CD4-positive, alpha-beta T cell (primary cell): ENCODE results near the gene TMEM201. TPM values are rescaled to one million over a fixed set of nuclear protein-coding genes. Genes with fewer than 3 reads are reported as not detected.

Source experiments
- ATAC-seq: fragments of 200-7000 bp; cut with Tn5 transposase; one replicate; pipeline ENCODE4 v1.10.0; 2022; ENCODE audit warnings: mild to moderate bottlenecking; ENCODE audit not compliant: poor library complexity
- CTCF ChIA-PET: fragments of 350-600 bp; sonication (Branson Sonifier 250); formaldehyde crosslinking; loops from one replicate; lab custom pipeline; 2021; ENCODE audit warnings: antibody characterized with exemption, inconsistent platforms; lab: Charles Lee
- POLR2A ChIA-PET: fragments of 350-600 bp; sonication (Branson Sonifier 250); formaldehyde crosslinking; loops from one replicate; lab custom pipeline; 2021; ENCODE audit warnings: antibody characterized with exemption, inconsistent platforms; lab: Charles Lee
- DNase-seq, 14 experiments: peaks; one replicate each; pipeline ENCODE4 v3.0.0-alpha.2; 2013 to 2020; ENCODE audit warnings: mixed read lengths in 2 of 14
- H3K27ac ChIP-seq, 2 donors: one replicate each; pipeline versions ENCODE4 v1.5.1 to v1.7.0; 2013; ENCODE audit warnings: low read length in 2 of 2, low read depth in 1 of 2, mild to moderate bottlenecking in 1 of 2
- H3K27me3 ChIP-seq, 2 experiments: 1 replicate in 1 of 2; 2 replicates in 1 of 2; pipeline versions ENCODE4 v1.6.1 to v1.7.0; 2013; ENCODE audit warnings: low read length in 2 of 2, control low read depth in 1 of 2, mild to moderate bottlenecking in 1 of 2, moderate library complexity in 1 of 2; ENCODE audit not compliant: insufficient read depth in 2 of 2, control insufficient read depth in 1 of 2
- H3K36me3 ChIP-seq: one replicate; pipeline ENCODE4 v1.6.1; 2013; ENCODE audit warnings: low read length, control low read depth; ENCODE audit not compliant: insufficient read depth
- H3K4me1 ChIP-seq: one replicate; pipeline ENCODE4 v1.6.1; 2013; ENCODE audit warnings: low read length, control low read depth; ENCODE audit not compliant: insufficient read depth
- H3K4me3 ChIP-seq: one replicate; pipeline ENCODE4 v1.5.1; 2013; ENCODE audit warnings: mild to moderate bottlenecking, low read length, moderate library complexity
- H3K9me3 ChIP-seq, 2 experiments: 1 replicate in 1 of 2; 2 replicates in 1 of 2; pipeline versions ENCODE4 v1.6.1 to v1.7.0; 2013; ENCODE audit warnings: low read length in 2 of 2, mild to moderate bottlenecking in 2 of 2, control low read depth in 1 of 2, moderate library complexity in 1 of 2; ENCODE audit not compliant: control insufficient read depth in 1 of 2, insufficient read depth in 1 of 2
- H3K27ac Mint-ChIP-seq: one replicate; pipeline ENCODE4 v1.8.0; 2020; ENCODE audit warnings: mixed read lengths
- H3K27me3 Mint-ChIP-seq: one replicate; pipeline ENCODE4 v1.8.0; 2021; ENCODE audit warnings: mixed read lengths
- H3K36me3 Mint-ChIP-seq: one replicate; pipeline ENCODE4 v1.8.0; 2021; ENCODE audit warnings: low read depth, mixed read lengths
- H3K4me1 Mint-ChIP-seq: one replicate; pipeline ENCODE4 v1.8.0; 2021; ENCODE audit warnings: low read depth, mixed read lengths
- H3K4me3 Mint-ChIP-seq: one replicate; pipeline ENCODE4 v1.8.0; 2020; ENCODE audit warnings: mild to moderate bottlenecking, mixed read lengths
- H3K9me3 Mint-ChIP-seq: one replicate; pipeline ENCODE4 v1.8.0; 2020; ENCODE audit warnings: mixed read lengths
- intact Hi-C, 2 experiments: fragments of 100-400 bp; cut with DNase I in 1 of 2; cut with micrococcal nuclease in 1 of 2; formaldehyde crosslinking; loops; one replicate each; pipeline versions ENCODE4 v1.15.1 to v1.9.0; 2023 to 2025; cut with DNase I, micrococcal nuclease
- total RNA-seq, 174 experiments: library from RNA in 2 of 174; stranded (reverse) in 2 of 174; gene quantifications; one replicate each; pipeline ENCODE4 v1.2.3 and lab custom pipeline; 2021 to 2026
- TF ChIP-seq, protein P1 (sequence below): fragments of 200-600 bp; IDR thresholded peaks from one replicate; pipeline ENCODE4 v1.8.0; 2022; ENCODE audit warnings: antibody characterized with exemption, mild to moderate bottlenecking

The TMEM201 gene
- total RNA-seq, 2 experiments from 2014 or later = 9.1 to 9.2 TPM

GRCh38 chr1:9629445-9630201 lies 40.9 kb downstream of the TMEM201 start:
- Mint-ChIP-seq H3K27me3 (no peaks in the 10 kb centered on the region), H3K9me3 (no peaks in the 10 kb centered on the region), H3K4me1 (peaks cover 70% of the 10 kb centered on the region)

GRCh38 chr1:9630331-9631111 lies 41.8 kb downstream of the TMEM201 start:
- Mint-ChIP-seq H3K4me1 (peaks cover 79% of the 10 kb centered on the region), H3K27ac (peak overlapping the region; percentile 92), H3K27me3 (no peaks in the 10 kb centered on the region), H3K9me3 (no peaks in the 10 kb centered on the region), H3K4me3 (peak overlapping the region; percentile 98), H3K36me3 (peaks cover 56% of the 10 kb centered on the region)
- Histone ChIP-seq H3K4me1 (peaks cover 85% of the 10 kb centered on the region), H3K36me3 (peaks cover 12% of the 10 kb centered on the region), H3K27ac (peak overlapping the region; percentile 70 to 84), H3K9me3 (no peaks in the 10 kb centered on the region), H3K27me3 (no peaks in the 10 kb centered on the region), H3K4me3 (peak overlapping the region; percentile 97)
- ChIA-PET POLR2A (interaction anchor here (0.8 to 8.1 kb wide), 15 partner anchors 13 to 280 kb away, joined by 3 to 512 read pairs (median 6); partner anchors contain the start of genes CTNNBIP1 and PIK3CD), CTCF (interaction anchor here (0.8 to 6.6 kb wide), 3 partner anchors 24 to 59 kb away, joined by 3 to 117 read pairs (median 4); partner anchors contain the start of gene PIK3CD)
- DNase-seq (peak in 7 of 14 experiments; percentile 18 to 62 (median 43)), ATAC-seq (no peak)
- TF ChIP-seq, protein P1, sequence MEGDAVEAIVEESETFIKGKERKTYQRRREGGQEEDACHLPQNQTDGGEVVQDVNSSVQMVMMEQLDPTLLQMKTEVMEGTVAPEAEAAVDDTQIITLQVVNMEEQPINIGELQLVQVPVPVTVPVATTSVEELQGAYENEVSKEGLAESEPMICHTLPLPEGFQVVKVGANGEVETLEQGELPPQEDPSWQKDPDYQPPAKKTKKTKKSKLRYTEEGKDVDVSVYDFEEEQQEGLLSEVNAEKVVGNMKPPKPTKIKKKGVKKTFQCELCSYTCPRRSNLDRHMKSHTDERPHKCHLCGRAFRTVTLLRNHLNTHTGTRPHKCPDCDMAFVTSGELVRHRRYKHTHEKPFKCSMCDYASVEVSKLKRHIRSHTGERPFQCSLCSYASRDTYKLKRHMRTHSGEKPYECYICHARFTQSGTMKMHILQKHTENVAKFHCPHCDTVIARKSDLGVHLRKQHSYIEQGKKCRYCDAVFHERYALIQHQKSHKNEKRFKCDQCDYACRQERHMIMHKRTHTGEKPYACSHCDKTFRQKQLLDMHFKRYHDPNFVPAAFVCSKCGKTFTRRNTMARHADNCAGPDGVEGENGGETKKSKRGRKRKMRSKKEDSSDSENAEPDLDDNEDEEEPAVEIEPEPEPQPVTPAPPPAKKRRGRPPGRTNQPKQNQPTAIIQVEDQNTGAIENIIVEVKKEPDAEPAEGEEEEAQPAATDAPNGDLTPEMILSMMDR = no peak
- intact Hi-C loops = no loop called here

More at GRCh38 chr1:9629445-9630201, 40.9 kb downstream of the TMEM201 start:
- DNase-seq = peak; percentile 41 to 91 (median 76)
- intact Hi-C loops = loop anchor here (1.0 to 5.0 kb wide), 4 partner anchors 23 to 803 kb away; partner anchors contain the start of genes CENPS (in 1 of the 2) and UBE4B (in 1 of the 2)
- Histone ChIP-seq H3K27me3 (no peaks in the 10 kb centered on the region), H3K36me3 (peaks cover 7% of the 10 kb centered on the region), H3K9me3 (no peaks in the 10 kb centered on the region), H3K4me3 (peak overlapping the region; percentile 97), H3K4me1 (peaks cover 77% of the 10 kb centered on the region), H3K27ac (peak overlapping the region; percentile 72 to 84)
- TF ChIP-seq, protein P1 = no peak
- ATAC-seq = peak; percentile 52
- POLR2A ChIA-PET = interaction anchor here (0.8 to 8.1 kb wide), 32 partner anchors 8 to 800 kb away, joined by 3 to 512 read pairs (median 6); partner anchors contain the start of genes CTNNBIP1, PIK3CD and SLC25A33
- H3K27ac Mint-ChIP-seq = peak overlapping the region; percentile 92
- H3K36me3 Mint-ChIP-seq = peaks cover 47% of the 10 kb centered on the region
- peak overlapping the region; percentile 98 for H3K4me3 Mint-ChIP-seq
- CTCF ChIA-PET = interaction anchor here (1.1 to 6.6 kb wide), 5 partner anchors 16 to 91 kb away, joined by 4 to 117 read pairs (median 34); partner anchors contain the start of gene PIK3CD

GRCh38 chr1:9631613-9632012 lies 42.9 kb downstream of the TMEM201 start:
- DNase-seq = no peak
- peaks cover 84% of the 10 kb centered on the region for H3K4me1 ChIP-seq
- Mint-ChIP-seq H3K27ac (peak overlapping the region; percentile 92), H3K9me3 (no peaks in the 10 kb centered on the region), H3K27me3 (no peaks in the 10 kb centered on the region), H3K4me3 (peak overlapping the region; percentile 98), H3K4me1 (peaks cover 77% of the 10 kb centered on the region), H3K36me3 (peaks cover 62% of the 10 kb centered on the region)
- CTCF ChIA-PET = interaction anchor here (1.0 to 6.6 kb wide), 2 partner anchors 23 to 56 kb away, joined by 4 to 117 read pairs; partner anchors contain the start of gene PIK3CD
- peak overlapping the region; percentile 97 for H3K4me3 ChIP-seq
- H3K36me3 ChIP-seq = peaks cover 22% of the 10 kb centered on the region
- H3K9me3 ChIP-seq = no peaks in the 10 kb centered on the region
- ATAC-seq = no peak
- no peaks in the 10 kb centered on the region for H3K27me3 ChIP-seq
- no peak overlapping the region for H3K27ac ChIP-seq
- POLR2A ChIA-PET = interaction anchor here (0.8 to 8.1 kb wide), 8 partner anchors 12 to 279 kb away, joined by 3 to 512 read pairs (median 26); partner anchors contain the start of genes CTNNBIP1 and PIK3CD
- intact Hi-C loops = no loop called here
- TF ChIP-seq, protein P1 = no peak
